Loucy (cell line): Measurements from ENCODE around the gene GJA9.

Experiments used
- H2AFZ ChIP-seq: fragments of 200-600 bp; sonication (generic); 2 replicates; pipeline ENCODE4 v1.6.0; 2016; ENCODE audit warnings: antibody characterized with exemption, mild to moderate bottlenecking, low read length, moderate library complexity
- H3F3A ChIP-seq: fragments of 200-600 bp; 2 replicates; pipeline ENCODE4 v1.6.0; 2016; ENCODE audit warnings: antibody characterized with exemption, low read depth, mild to moderate bottlenecking
- H3K27me3 ChIP-seq: fragments of 200-600 bp; sonication (generic); 2 replicates; pipeline ENCODE4 v1.6.1; 2014; ENCODE audit warnings: low read length, mild to moderate bottlenecking; ENCODE audit not compliant: insufficient read depth, poor library complexity, severe bottlenecking
- H3K36me3 ChIP-seq: fragments of 200-600 bp; sonication (generic); 2 replicates; pipeline ENCODE4 v1.6.1; 2016; ENCODE audit warnings: low read length; ENCODE audit not compliant: insufficient read depth
- H3K4me1 ChIP-seq: fragments of 200-600 bp; sonication (generic); 2 replicates; pipeline ENCODE4 v1.5.1; 2014; ENCODE audit warnings: low read length, mild to moderate bottlenecking; ENCODE audit not compliant: insufficient read depth, poor library complexity, severe bottlenecking
- H3K4me2 ChIP-seq: fragments of 200-600 bp; sonication (generic); 2 replicates; pipeline ENCODE4 v1.6.0; 2014; ENCODE audit warnings: antibody characterized with exemption, low read length, low read depth, mild to moderate bottlenecking; ENCODE audit not compliant: poor library complexity, severe bottlenecking
- H3K4me3 ChIP-seq: fragments of 200-600 bp; sonication (generic); 2 replicates; pipeline ENCODE4 v1.5.1; 2014; ENCODE audit warnings: low read length, mild to moderate bottlenecking, mixed read lengths; ENCODE audit not compliant: poor library complexity, severe bottlenecking
- H3K79me2 ChIP-seq: fragments of 200-600 bp; sonication (generic); 2 replicates; pipeline ENCODE4 v1.6.1; 2014; ENCODE audit warnings: low read length; ENCODE audit not compliant: insufficient read depth
- H3K9ac ChIP-seq: fragments of 200-600 bp; sonication (generic); 2 replicates; pipeline ENCODE4 v1.6.0; 2014; ENCODE audit warnings: mild to moderate bottlenecking, low read depth, low read length, moderate library complexity; ENCODE audit not compliant: poor library complexity, severe bottlenecking
- H3K9me2 ChIP-seq: fragments of 200-600 bp; sonication (generic); replicated peaks from 2 replicates; pipeline ENCODE4 v1.6.1; 2016; ENCODE audit warnings: low read depth, low read length, mixed read lengths
- H3K9me3 ChIP-seq: fragments of 200-600 bp; sonication (generic); 2 replicates; pipeline ENCODE4 v1.6.1; 2014; ENCODE audit warnings: mild to moderate bottlenecking, antibody characterized with exemption, low read length, low read depth; ENCODE audit not compliant: insufficient read depth
- H4K20me1 ChIP-seq: fragments of 200-600 bp; sonication (generic); 2 replicates; pipeline ENCODE4 v1.6.0; 2014; ENCODE audit warnings: antibody characterized with exemption, low read length, mild to moderate bottlenecking; ENCODE audit not compliant: insufficient read depth, poor library complexity, severe bottlenecking
- CTCF ChIP-seq: fragments of 200-600 bp; sonication (generic); conservative IDR thresholded peaks from 2 replicates; pipeline ENCODE4 v1.5.1; 2014; ENCODE audit warnings: mild to moderate bottlenecking, antibody characterized with exemption, low read length
- EZH2phosphoT487 ChIP-seq: fragments of 200-600 bp; IDR thresholded peaks from 2 replicates; pipeline ENCODE4 v1.6.1; 2018; ENCODE audit warnings: antibody characterized with exemption, mild to moderate bottlenecking, moderate library complexity, borderline replicate concordance

Gene GJA9

GRCh38 chr1:38873027-38873969, 8.1 kb downstream of the GJA9 start, which contains the start of gene MYCBP:
Gene MYCBP (minus strand): TSS chr1:38873348. CDS start chr1:38873305, 43 bp downstream.
- Histone ChIP-seq H3K9me3 (no peaks in the 10 kb centered on the region), H3K9me2 (no peaks in the 10 kb centered on the region), H3K4me2 (peak within 1 kb of the TSS; percentile 81), H3K79me2 (peaks cover 26% of the 10 kb centered on the region), H3K9ac (peak within 1 kb of the TSS; percentile 79), H3K4me3 (peak within 1 kb of the TSS; percentile 88), H3K4me1 (peaks cover 16% of the 10 kb centered on the region), H4K20me1 (peaks cover 8% of the 10 kb centered on the region), H3F3A (no peaks in the 10 kb centered on the region), H3K36me3 (no peaks in the 10 kb centered on the region), H3K27me3 (no peaks in the 10 kb centered on the region), H2AFZ (peak within 1 kb of the TSS; percentile 81)
- TF ChIP-seq CTCF, result no peak
- TF ChIP-seq EZH2phosphoT487, result no peak

- no peaks in the 10 kb centered on the region for H3K9me2 ChIP-seq
- H3K27me3 ChIP-seq, result no peaks in the 10 kb centered on the region
- H3K9me3 ChIP-seq, result no peaks in the 10 kb centered on the region
- peak overlapping the region; percentile 81 for H2AFZ ChIP-seq
- H3K9ac ChIP-seq, result peak overlapping the region; percentile 79
- H3K4me2 ChIP-seq, result peak overlapping the region; percentile 75
- peaks cover 16% of the 10 kb centered on the region for H3K4me1 ChIP-seq
- peaks cover 8% of the 10 kb centered on the region for H4K20me1 ChIP-seq
- no peaks in the 10 kb centered on the region for H3F3A ChIP-seq
- peak overlapping the region; percentile 88 for H3K4me3 ChIP-seq
- TF ChIP-seq EZH2phosphoT487 (no peak), CTCF (no peak)
- peaks cover 26% of the 10 kb centered on the region for H3K79me2 ChIP-seq
- no peaks in the 10 kb centered on the region for H3K36me3 ChIP-seq
These were observed 8.9 kb downstream of the GJA9 start for GRCh38 chr1:38872401-38873026.

- no peak overlapping the region for H3K4me3 ChIP-seq
- no peaks in the 10 kb centered on the region for H3K9me3 ChIP-seq
- no peak overlapping the region for H3K9ac ChIP-seq
- TF ChIP-seq EZH2phosphoT487 (no peak), CTCF (no peak)
- H3F3A ChIP-seq, result no peaks in the 10 kb centered on the region
- no peaks in the 10 kb centered on the region for H3K27me3 ChIP-seq
- peak overlapping the region; percentile 75 for H3K4me2 ChIP-seq
- H3K4me1 ChIP-seq, result peaks cover 16% of the 10 kb centered on the region
- H3K79me2 ChIP-seq, result peaks cover 26% of the 10 kb centered on the region
- H2AFZ ChIP-seq, result no peak overlapping the region
- no peaks in the 10 kb centered on the region for H3K36me3 ChIP-seq
- H3K9me2 ChIP-seq, result no peaks in the 10 kb centered on the region
- H4K20me1 ChIP-seq, result peaks cover 8% of the 10 kb centered on the region
These were observed 10.4 kb downstream of the GJA9 start for GRCh38 chr1:38870996-38871395.
